HepG2 (cell line): ENCODE results near the gene TMEM63C. TPM values are rescaled to one million over a fixed set of nuclear protein-coding genes. Genes with fewer than 3 reads are reported as not detected.

Source experiments
- ATAC-seq: fragments of 200-7000 bp; cut with Tn5 transposase; 3 replicates; pipeline ENCODE4 v1.9.1; 2020; ENCODE audit warnings: mild to moderate bottlenecking, moderate library complexity
- BruUV-seq: library from RNA; stranded (reverse); fragments of 400-500 nt; replicated peaks from 2 replicates; lab custom pipeline; 2021; lab: Mats Ljungman, UMichigan
- CTCF ChIA-PET: fragments of 300-600 bp; formaldehyde crosslinking; extraction: SDS; loops from one replicate; lab custom pipeline; 2021; ENCODE audit warnings: low total read pairs, inconsistent platforms, low intra/inter-chr PET ratio; lab: Yijun Ruan, JAX
- POLR2A ChIA-PET: fragments of 350-600 bp; sonication (Branson Sonifier 250); formaldehyde crosslinking; loops from one replicate; lab custom pipeline; 2020; ENCODE audit warnings: antibody characterized with exemption, inconsistent platforms; lab: Yijun Ruan, JAX
- DNase-seq: peaks from one replicate; pipeline ENCODE4 v3.0.0-alpha.2; 2015; ENCODE audit warnings: low spot score
- FAIRE-seq: peaks from 3 replicates; lab custom pipeline; 2011; peaks lifted over from hg19 to GRCh38; lab: Jason Lieb, UNC
- H2AFZ ChIP-seq: one replicate; pipeline ENCODE4 v1.6.1; 2011; ENCODE audit warnings: low read length, inconsistent platforms
- H3K27ac ChIP-seq: fragments of 300-600 bp; 3 replicates; pipeline ENCODE4 v1.8.0; 2011; ENCODE audit warnings: mixed run types, mild to moderate bottlenecking, mixed read lengths, low read length, inconsistent platforms; ENCODE audit not compliant: insufficient read depth; ENCODE audit errors: extremely low read length
- H3K27me3 ChIP-seq, 2 experiments: fragments of 200-600 bp in 1 of 2; 2 replicates in 1 of 2; 3 replicates in 1 of 2; pipeline versions ENCODE4 v1.6.0 to v1.8.0; 2011; ENCODE audit warnings: low read length in 2 of 2, mild to moderate bottlenecking in 2 of 2, moderate library complexity in 2 of 2, inconsistent platforms in 1 of 2; ENCODE audit not compliant: insufficient read depth in 2 of 2, control insufficient read depth in 1 of 2
- H3K36me3 ChIP-seq, 2 experiments: fragments of 200-600 bp in 1 of 2; replicated peaks in 1 of 2; 2 replicates in 1 of 2; 3 replicates in 1 of 2; pipeline versions ENCODE4 v1.5.1 to v1.8.0; 2011; ENCODE audit warnings: low read length in 2 of 2, inconsistent platforms in 1 of 2; ENCODE audit not compliant: insufficient read depth in 2 of 2, control insufficient read depth in 1 of 2
- H3K4me1 ChIP-seq: 2 replicates; pipeline ENCODE4 v1.5.1; 2012; ENCODE audit warnings: low read length, inconsistent platforms; ENCODE audit not compliant: insufficient read depth
- H3K4me2 ChIP-seq: 2 replicates; pipeline ENCODE4 v1.6.0; 2011; ENCODE audit warnings: low read depth, low read length, inconsistent platforms
- H3K4me3 ChIP-seq, 3 experiments: fragments of 200-600 bp in 1 of 3; sonication (generic), shearing (Covaris generic) in 1 of 3; replicated peaks in 1 of 3; 2 replicates each; pipeline ENCODE4 v1.5.1; 2011 to 2016; ENCODE audit warnings: low read length in 3 of 3, inconsistent platforms in 2 of 3, low read depth in 2 of 3, mild to moderate bottlenecking in 2 of 3, control low read depth in 1 of 3, mixed read lengths in 1 of 3; ENCODE audit not compliant: insufficient read depth in 1 of 3
- H3K79me2 ChIP-seq: one replicate; pipeline ENCODE4 v1.6.1; 2011; ENCODE audit warnings: low read length, inconsistent platforms; ENCODE audit not compliant: insufficient read depth
- H3K9ac ChIP-seq: 2 replicates; pipeline ENCODE4 v1.6.0; 2011; ENCODE audit warnings: mild to moderate bottlenecking, low read depth, low read length, inconsistent platforms; ENCODE audit not compliant: insufficient read depth
- H3K9me3 ChIP-seq: 2 replicates; pipeline ENCODE4 v1.5.1; 2012; ENCODE audit warnings: mild to moderate bottlenecking, low read length
- H4K20me1 ChIP-seq: 2 replicates; pipeline ENCODE4 v1.6.0; 2011; ENCODE audit warnings: inconsistent platforms, mild to moderate bottlenecking, low read length, moderate library complexity; ENCODE audit not compliant: insufficient read depth
- ATF1 ChIP-seq: IDR thresholded peaks from 2 replicates; pipeline ENCODE4 v1.6.1; 2016; ENCODE audit warnings: mild to moderate bottlenecking, control low read depth
- CBFB ChIP-seq: sonication (generic); formaldehyde crosslinking; IDR thresholded peaks from 2 replicates; pipeline ENCODE4 v1.4.0; 2020; ENCODE audit warnings: missing genetic modification reagents
- EZH2 ChIP-seq: conservative IDR thresholded peaks from 2 replicates; pipeline ENCODE4 v1.6.1; 2012; ENCODE audit warnings: mild to moderate bottlenecking, low read depth, low read length, moderate library complexity
- KDM6A ChIP-seq: IDR thresholded peaks from 2 replicates; pipeline ENCODE4 v1.6.1; 2016; ENCODE audit warnings: low read depth
- KIAA2018 ChIP-seq: sonication (generic); formaldehyde crosslinking; IDR thresholded peaks from 2 replicates; pipeline ENCODE4 v1.5.0; 2020; ENCODE audit warnings: mild to moderate bottlenecking, missing genetic modification reagents, borderline replicate concordance
- NR2C2 ChIP-seq: sonication (generic); formaldehyde crosslinking; IDR thresholded peaks from 2 replicates; pipeline ENCODE4 v1.4.0; 2020; ENCODE audit warnings: missing genetic modification reagents, mild to moderate bottlenecking, moderate library complexity, borderline replicate concordance
- POLR2A ChIP-seq, 2 experiments: IDR thresholded peaks; 2 replicates each; pipeline ENCODE4 v1.6.1; 2011; ENCODE audit warnings: low read depth in 2 of 2, low read length in 2 of 2, mild to moderate bottlenecking in 1 of 2, moderate library complexity in 1 of 2; ENCODE audit not compliant: insufficient read depth in 1 of 2
- PRMT3 ChIP-seq: sonication (generic); formaldehyde crosslinking; IDR thresholded peaks from 2 replicates; pipeline ENCODE4 v1.8.1; 2022; ENCODE audit warnings: low read depth, mild to moderate bottlenecking, moderate library complexity, missing genetic modification reagents, borderline replicate concordance
- SCMH1 ChIP-seq: sonication (generic); formaldehyde crosslinking; IDR thresholded peaks from 2 replicates; pipeline ENCODE4 v1.9.0; 2021; ENCODE audit warnings: missing genetic modification reagents, mild to moderate bottlenecking, borderline replicate concordance
- SRSF9 ChIP-seq: fragments of 200-400 bp; formaldehyde crosslinking; IDR thresholded peaks from 2 replicates; pipeline ENCODE4 v1.6.1; 2018; ENCODE audit warnings: borderline replicate concordance, mild to moderate bottlenecking, low read depth, low read length; ENCODE audit not compliant: insufficient read depth, poor library complexity, severe bottlenecking
- ZNF232 ChIP-seq: sonication (generic); formaldehyde crosslinking; IDR thresholded peaks from 2 replicates; pipeline ENCODE4 v1.4.0; 2020; ENCODE audit warnings: missing genetic modification reagents, borderline replicate concordance
- ZNF333 ChIP-seq: sonication (generic); formaldehyde crosslinking; IDR thresholded peaks from 2 replicates; pipeline ENCODE4 v1.4.0; 2020; ENCODE audit warnings: mild to moderate bottlenecking, missing genetic modification reagents, borderline replicate concordance
- ZNF496 ChIP-seq: sonication (generic); formaldehyde crosslinking; IDR thresholded peaks from 2 replicates; pipeline ENCODE4 v1.8.1; 2023; ENCODE audit warnings: mild to moderate bottlenecking, moderate library complexity, missing genetic modification reagents; ENCODE audit not compliant: insufficient replicate concordance
- ZNF567 ChIP-seq: sonication (generic); formaldehyde crosslinking; IDR thresholded peaks from 2 replicates; pipeline ENCODE4 v1.8.1; 2023; ENCODE audit warnings: mild to moderate bottlenecking, missing genetic modification reagents, borderline replicate concordance
- ZNF580 ChIP-seq: IDR thresholded peaks from 2 replicates; pipeline ENCODE4 v1.6.1; 2016; ENCODE audit warnings: low read depth, borderline replicate concordance
- ZNF597 ChIP-seq: sonication (generic); formaldehyde crosslinking; IDR thresholded peaks from 2 replicates; pipeline ENCODE4 v1.5.0; 2020; ENCODE audit warnings: missing genetic modification reagents
- ZNF720 ChIP-seq: sonication (generic); formaldehyde crosslinking; IDR thresholded peaks from 2 replicates; pipeline ENCODE4 v1.4.0; 2020; ENCODE audit warnings: missing genetic modification reagents
- WGBS: methylation state at CpG from one replicate; pipeline ENCODE4 v1.1.6; 2017; ENCODE audit warnings: low lambda C conversion rate; 5-methylcytosine and 5-hydroxymethylcytosine counted together
- in situ Hi-C: cut with HindIII; loops from 2 replicates; pipeline ENCODE4 v1.10.0; 2017; ENCODE audit warnings: low pct_unique_long_range_greater_than_20kb; ENCODE audit not compliant: extremely low pct_ligation_motif_present
- intact Hi-C: fragments of 100-400 bp; cut with micrococcal nuclease; formaldehyde crosslinking; loops from one replicate; pipeline ENCODE4 v1.10.0; 2022; ENCODE audit not compliant: unreplicated experiment
- polyA plus RNA-seq, 8 experiments: library from polyadenylated mRNA; depleted of rRNA in 3 of 8; stranded (reverse) in 7 of 8; unstranded in 1 of 8; fragments of >200 nt; fragmentation: Illumina TruSeq in 4 of 8; extraction: Trizol in 4 of 8; gene quantifications; 2 replicates each; pipeline versions ENCODE4 v1.2.1 to v1.2.3, GENCODE V29; 2011 to 2016; ENCODE audit warnings: low read depth in 4 of 8, missing spikeins in 1 of 8, mixed read lengths in 1 of 8; ENCODE audit not compliant: insufficient read depth in 1 of 8
- total RNA-seq, 5 experiments: library from RNA; depleted of rRNA; stranded (reverse); fragments of >200 nt; fragmentation: Illumina TruSeq; extraction: Trizol; gene quantifications; 2 replicates each; pipeline ENCODE4 v1.2.3, GENCODE V29; 2016; ENCODE audit warnings: low read depth in 1 of 5

TMEM63C gene
- total and polyA plus RNA-seq, 2 of the 13 experiments (the other 11 are each of a cell fraction or from before 2014, with no cell fraction given) = 0.17 to 0.27 TPM

GRCh38 chr14:77199590-77199989 lies 18.0 kb downstream of the TMEM63C start:
- FAIRE-seq = no peak
- Histone ChIP-seq H3K4me1 (no peaks in the 10 kb centered on the region), H3K4me3 (no peak overlapping the region), H4K20me1 (no peaks in the 10 kb centered on the region), H3K4me2 (no peak overlapping the region), H3K27ac (no peak overlapping the region), H3K9me3 (no peaks in the 10 kb centered on the region), H2AFZ (no peak overlapping the region), H3K36me3 (no peaks in the 10 kb centered on the region), H3K79me2 (no peaks in the 10 kb centered on the region), H3K27me3 (peaks cover 0 to 2% of the 10 kb centered on the region in 2 experiments; a peak in 1 of 5 replicates), H3K9ac (no peak overlapping the region)
- POLR2A ChIA-PET = no interaction called here
- CTCF ChIA-PET = no interaction called here
- intact Hi-C loops = no loop called here
- no TSS peak for BruUV-seq
- in situ Hi-C loops = no loop called here
- no peak for ATAC-seq
- no peak for DNase-seq
- WGBS = 48% methylated on average over 12 of the region's 12 CpGs
- no peak for TF ChIP-seq SCMH1 (CRISPR knock-in tag)
- TF ChIP-seq EZH2 = no peak
- no peak for TF ChIP-seq ZNF580 (CRISPR knock-in tag)
- no peak for TF ChIP-seq NR2C2 (CRISPR knock-in tag)
- no peak for TF ChIP-seq POLR2A (IDR thresholded peaks at IDR 0.05; ENCODE audit: insufficient read depth in 1 of 2, low read depth in 2 of 2, low read length in 2 of 2)
- no peak for TF ChIP-seq ATF1
- TF ChIP-seq ZNF232 (CRISPR knock-in tag) = no peak
- no peak for TF ChIP-seq ZNF567 (CRISPR knock-in tag)
- no peak for TF ChIP-seq KDM6A (CRISPR knock-in tag)
- no peak for TF ChIP-seq SRSF9
- no peak for TF ChIP-seq ZNF333 (CRISPR knock-in tag)
- TF ChIP-seq CBFB (CRISPR knock-in tag) = no peak
- no peak for TF ChIP-seq PRMT3
- TF ChIP-seq ZNF597 (CRISPR knock-in tag) = no peak
- no peak for TF ChIP-seq ZNF720 (CRISPR knock-in tag)
- TF ChIP-seq KIAA2018 (CRISPR knock-in tag) = no peak
- no peak for TF ChIP-seq ZNF496
